ENCODE measurements around the gene ANKRD44.

Gene ANKRD44

GRCh38 chr2:197101519-197101918 lies 209.1 kb downstream of the ANKRD44 start:
- DNase-seq, result no peak

- DNase-seq, result no peak
Observed at GRCh38 chr2:197097578-197098366, 212.8 kb downstream of the ANKRD44 start.

DNA sequence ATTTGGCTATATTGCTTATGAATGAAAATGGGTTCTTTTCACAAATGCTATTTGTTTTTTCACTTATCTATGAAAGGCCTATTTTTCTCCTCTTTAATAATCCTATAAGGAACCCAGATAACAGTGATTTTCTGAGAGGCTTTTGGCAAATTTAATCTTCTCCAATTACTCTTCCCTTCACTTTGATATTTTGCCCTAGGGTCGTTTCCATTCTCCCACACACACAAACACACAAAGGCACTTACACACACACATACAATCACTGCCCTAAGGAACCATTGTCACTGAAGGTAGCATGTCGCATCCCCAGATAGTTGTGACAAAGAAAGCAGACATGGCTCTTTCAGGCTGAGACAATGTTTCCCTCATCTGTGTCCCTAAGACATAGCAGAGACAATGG lies 213.9 kb downstream of the ANKRD44 start:
- DNase-seq, result no peak

DNA sequence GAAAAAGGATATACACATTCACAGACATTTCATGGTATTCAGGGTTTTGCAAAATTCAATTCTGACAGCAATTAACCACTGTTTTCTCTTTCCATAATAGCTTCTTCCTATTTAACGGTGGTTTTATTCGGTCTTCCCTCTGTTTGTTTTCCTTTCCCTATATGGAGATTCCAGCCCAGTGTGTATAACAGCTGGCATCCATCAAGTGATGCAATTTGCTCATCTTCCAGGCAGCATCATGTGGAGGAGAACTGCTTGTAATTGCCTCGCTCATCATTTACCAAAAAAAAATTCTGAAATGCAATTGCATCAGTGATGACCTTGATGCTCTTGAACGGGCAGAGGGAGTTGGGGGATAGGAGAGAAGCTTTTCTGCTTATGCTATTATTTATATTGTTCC lies 218.1 kb downstream of the ANKRD44 start:
- no peak for DNase-seq

DNA sequence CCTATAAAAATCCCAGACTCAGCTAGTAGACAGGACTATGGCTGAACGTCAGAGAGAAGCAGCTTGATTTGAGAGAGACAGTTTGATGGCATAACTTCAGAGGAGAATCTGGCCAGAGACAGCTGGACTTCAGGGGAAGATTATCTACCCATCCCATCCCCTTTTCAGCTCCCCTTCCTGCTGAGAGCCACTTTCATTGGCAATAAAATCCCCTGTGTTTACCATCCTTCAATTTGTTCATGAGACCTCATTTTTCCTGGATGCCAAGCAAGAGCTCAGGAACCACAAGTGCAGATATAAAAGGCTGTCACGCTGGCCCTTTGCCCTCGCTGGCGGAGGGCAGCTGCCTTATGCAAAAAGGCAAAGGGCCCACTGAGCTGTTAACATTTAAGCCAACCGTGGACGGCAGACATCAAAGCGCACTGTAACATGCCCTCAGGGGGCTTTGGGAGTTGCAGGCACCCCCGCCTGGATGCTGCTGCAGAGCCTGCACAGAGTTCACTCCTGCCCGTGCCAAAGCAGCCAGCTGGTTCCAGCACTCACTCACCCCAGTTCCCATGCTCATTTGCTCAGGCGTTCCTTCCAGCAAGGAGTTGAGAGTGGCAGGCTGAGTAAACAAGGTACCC lies 219.7 kb downstream of the ANKRD44 start:
- DNase-seq, result no peak

DNA sequence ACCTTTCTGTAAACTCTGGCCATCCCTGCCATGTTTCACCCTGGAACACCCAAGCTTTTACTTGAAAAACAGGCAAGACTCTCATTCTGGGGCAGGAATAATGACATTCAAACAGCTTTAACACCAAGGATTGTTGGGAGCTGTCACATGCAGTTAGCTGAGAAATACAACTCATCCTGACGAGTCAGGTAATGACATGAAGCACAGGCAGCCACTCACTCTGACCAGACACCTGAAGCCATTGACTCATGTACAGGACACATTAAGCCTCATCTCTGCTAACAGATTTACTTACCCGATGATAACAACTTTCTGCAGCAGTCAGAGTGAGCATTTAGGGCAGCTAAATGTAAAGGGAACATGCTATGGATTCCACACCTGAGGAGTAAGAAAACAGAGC lies 220.9 kb downstream of the ANKRD44 start:
- DNase-seq, result no peak

- DNase-seq, result no peak
Observed at GRCh38 chr2:197088694-197089093, 221.9 kb downstream of the ANKRD44 start.

GRCh38 chr2:197086500-197086899 lies 224.1 kb downstream of the ANKRD44 start:
- DNase-seq, result no peak

GRCh38 chr2:197085665-197086064 lies 224.9 kb downstream of the ANKRD44 start:
- DNase-seq, result no peak

GRCh38 chr2:197081294-197081693 lies 229.3 kb downstream of the ANKRD44 start:
- no peak for DNase-seq

GRCh38 chr2:197080578-197081216 lies 229.9 kb downstream of the ANKRD44 start:
- DNase-seq, result no peak

GRCh38 chr2:197079832-197080555 lies 230.6 kb downstream of the ANKRD44 start:
- no peak for DNase-seq

DNA sequence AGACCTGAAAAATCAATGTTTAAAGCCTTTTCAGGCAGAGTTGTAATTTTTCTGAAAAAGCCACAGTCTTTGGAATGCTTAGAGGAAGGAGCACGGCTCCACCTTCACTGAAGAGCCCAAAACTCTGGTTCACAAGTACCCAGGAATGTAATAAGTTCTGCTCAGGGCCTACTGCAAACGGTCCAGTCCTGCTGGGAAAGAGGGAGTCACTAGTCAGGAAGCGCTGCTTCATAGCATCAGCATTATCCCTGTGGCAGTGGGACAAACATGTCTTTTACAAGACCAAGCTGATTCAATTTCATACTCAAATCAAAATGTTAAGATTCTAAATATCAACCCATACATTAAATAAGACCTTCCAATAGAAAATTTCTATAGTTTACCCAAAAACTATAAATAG lies 231.2 kb downstream of the ANKRD44 start:
- no peak for DNase-seq

DNA sequence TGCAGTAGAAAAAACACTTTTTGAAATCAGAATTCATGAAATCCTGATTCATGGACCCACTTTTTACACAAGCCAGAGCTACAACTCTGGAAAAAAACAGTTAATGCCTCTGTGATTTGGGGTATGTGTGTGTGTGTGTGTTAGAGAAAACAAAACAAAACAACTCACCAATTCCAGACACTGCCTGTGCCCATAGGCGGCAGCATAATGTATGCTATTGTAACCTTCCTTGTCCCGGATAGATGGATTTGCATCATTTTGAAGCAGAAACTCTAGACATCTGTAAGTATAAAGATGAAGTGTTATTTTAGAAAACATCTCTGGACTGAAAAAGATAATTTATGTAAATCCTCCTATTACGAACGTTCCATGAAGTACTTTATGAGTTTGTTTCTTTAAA lies 232.0 kb downstream of the ANKRD44 start:
- DNase-seq, result no peak

- no peak for DNase-seq
Observed at GRCh38 chr2:197077336-197077735, 233.2 kb downstream of the ANKRD44 start.

GRCh38 chr2:197076652-197077051 lies 233.9 kb downstream of the ANKRD44 start:
- no peak for DNase-seq

GRCh38 chr2:197075754-197076337 lies 234.7 kb downstream of the ANKRD44 start:
- DNase-seq, result peak in 1 of 2 experiments; percentile 14

DNA sequence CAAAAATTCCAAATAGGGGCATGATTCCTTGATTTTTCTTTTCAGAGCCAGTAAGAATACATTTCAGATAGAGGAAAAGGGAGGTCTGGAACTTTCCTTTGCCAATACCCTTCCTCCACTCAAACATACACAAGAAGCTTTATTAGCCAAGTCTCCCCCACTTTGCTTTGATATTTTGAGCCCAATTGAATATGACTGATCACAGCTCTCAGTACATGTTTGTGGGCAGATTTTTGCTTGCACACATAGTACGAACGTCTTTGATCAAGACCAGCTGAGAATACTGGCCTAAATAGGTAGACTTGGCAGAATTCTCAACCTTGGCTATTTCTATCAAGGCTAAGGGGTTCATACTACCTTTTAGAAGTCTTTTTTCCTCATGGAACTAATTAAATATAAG lies 235.3 kb downstream of the ANKRD44 start:
- DNase-seq, result no peak

DNA sequence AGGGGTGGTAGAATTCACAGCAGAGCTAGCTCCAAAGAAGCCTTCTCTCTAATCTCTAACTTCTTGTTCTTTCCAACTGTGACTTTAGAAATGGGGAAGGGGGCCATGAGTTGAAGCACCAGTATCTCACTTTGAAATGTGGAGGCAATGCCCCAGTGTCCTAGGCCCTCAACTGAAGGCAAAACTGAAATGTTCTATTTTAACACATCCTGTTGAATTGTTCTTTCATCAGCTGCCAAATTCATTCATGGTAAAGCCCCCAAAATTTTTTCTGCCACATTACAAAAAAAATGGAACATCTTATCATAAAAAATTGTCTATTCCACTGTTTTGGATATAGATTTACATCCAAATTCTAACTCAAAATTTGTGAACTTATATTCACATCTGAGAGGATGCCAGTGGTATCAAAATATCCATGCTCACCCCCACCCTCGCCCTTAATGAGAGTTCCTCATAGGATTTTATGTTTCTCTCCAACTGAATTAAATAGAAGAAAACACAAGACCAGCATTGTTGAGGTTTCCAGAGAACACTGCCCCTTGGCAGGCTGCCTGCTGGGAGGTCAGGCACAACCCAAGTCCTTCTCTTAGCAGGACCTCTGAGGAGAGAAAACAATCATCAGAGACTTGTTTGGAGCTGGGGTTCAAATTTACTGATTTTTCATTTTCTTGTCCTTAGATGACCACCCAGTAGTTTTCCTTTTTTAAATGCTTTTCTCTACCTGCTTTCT lies 236.7 kb downstream of the ANKRD44 start:
- no peak for DNase-seq

GRCh38 chr2:197073270-197073669 lies 237.3 kb downstream of the ANKRD44 start:
- no peak for DNase-seq

DNA sequence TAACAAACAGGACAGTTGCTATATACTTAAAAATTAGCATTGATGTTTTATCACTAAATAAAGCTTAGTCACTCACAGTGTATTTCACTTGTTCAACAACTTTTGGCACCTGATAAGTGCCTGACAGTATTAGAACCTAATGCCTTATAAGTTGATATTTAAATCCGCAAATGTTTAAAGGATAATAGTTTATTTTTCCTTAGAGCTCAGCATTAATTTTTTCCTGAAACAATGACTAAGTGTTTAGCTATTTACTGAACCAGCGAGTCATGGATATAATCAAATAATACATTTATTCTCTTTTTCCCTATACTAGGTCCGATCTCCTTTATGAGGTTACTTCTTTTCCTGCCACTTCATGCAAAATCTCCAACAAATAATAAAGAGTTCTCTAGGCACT lies 238.0 kb downstream of the ANKRD44 start:
- DNase-seq, result no peak

- no peak for DNase-seq
Observed at GRCh38 chr2:197071790-197072436, 238.7 kb downstream of the ANKRD44 start.
